ENCODE measurements around the gene CPSF6. TPM values are rescaled to one million over a fixed set of nuclear protein-coding genes. Genes with fewer than 3 reads are reported as not detected.

Gene CPSF6, protein sequence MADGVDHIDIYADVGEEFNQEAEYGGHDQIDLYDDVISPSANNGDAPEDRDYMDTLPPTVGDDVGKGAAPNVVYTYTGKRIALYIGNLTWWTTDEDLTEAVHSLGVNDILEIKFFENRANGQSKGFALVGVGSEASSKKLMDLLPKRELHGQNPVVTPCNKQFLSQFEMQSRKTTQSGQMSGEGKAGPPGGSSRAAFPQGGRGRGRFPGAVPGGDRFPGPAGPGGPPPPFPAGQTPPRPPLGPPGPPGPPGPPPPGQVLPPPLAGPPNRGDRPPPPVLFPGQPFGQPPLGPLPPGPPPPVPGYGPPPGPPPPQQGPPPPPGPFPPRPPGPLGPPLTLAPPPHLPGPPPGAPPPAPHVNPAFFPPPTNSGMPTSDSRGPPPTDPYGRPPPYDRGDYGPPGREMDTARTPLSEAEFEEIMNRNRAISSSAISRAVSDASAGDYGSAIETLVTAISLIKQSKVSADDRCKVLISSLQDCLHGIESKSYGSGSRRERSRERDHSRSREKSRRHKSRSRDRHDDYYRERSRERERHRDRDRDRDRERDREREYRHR
- total RNA-seq (2021; ENCODE audit: unreplicated experiment) = 88.4 TPM
- 36.5 and 53.4 TPM in 2 replicates for polyA plus RNA-seq (2012)
- percentile 98 among the genes with signal in this experiment for Bru-seq, nascent RNA
- BruChase-seq, experiment 1, labeled RNA remaining after a 6-hour chase = percentile 96 among the genes with signal in this experiment
- percentile 98 among the genes with signal in this experiment for BruChase-seq, experiment 2, labeled RNA remaining after a 2-hour chase
- long read RNA-seq, full-length matches to known transcripts = 107 of 192 reads
- long read RNA-seq, partial matches to known transcripts = 37 of 192 reads
- long read RNA-seq, other reads (novel, unspliced or antisense) = 48 of 192 reads

DNA sequence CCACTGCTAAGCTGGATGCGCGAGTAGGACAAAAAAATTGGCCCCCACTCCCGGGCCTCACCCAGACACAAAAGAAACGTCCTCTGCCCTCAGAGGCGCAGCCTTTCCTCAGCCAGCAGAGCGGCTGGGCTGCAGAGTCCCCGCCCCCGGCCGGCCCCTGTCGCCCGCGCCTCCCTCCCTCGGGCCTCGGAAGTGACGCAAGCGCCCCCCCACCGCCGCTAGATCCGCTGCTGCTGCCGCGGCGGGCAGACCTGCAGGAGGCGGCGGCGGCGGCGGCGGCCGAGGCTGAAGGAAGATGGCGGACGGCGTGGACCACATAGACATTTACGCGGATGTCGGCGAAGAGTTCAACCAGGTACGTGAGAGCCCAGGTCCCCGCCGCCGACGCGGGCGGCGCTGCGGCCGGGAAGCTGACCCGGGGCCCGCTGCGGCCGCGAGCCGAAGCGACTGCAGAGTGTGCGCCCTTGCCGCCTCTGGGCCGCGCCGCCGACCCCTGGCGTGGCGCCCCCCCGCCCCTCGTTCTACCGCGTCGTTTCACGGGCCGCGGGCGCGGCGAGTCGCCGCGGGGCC is at the start of gene CPSF6:
TSS of gene CPSF6 (plus strand) at position 218 of the 570 bp plus-strand sequence. CDS start at position 296, 78 bp downstream.
- peaks cover 50% of the 10 kb centered on the region for H3K79me2 ChIP-seq (ENCODE audit: insufficient read depth, low read length)

More for the DNA sequence above, at the start of gene CPSF6:
- peak within 1 kb of the TSS; percentile 95 for H2AFZ ChIP-seq (ENCODE audit: low read depth, low read length, poor library complexity, severe bottlenecking)
- BruUV-seq (replicated peaks) = no TSS peak
- ChIA-PET CTCF (no interaction called here), RAD21 (ENCODE audit: low non-redundant PET in 1 of 2, low total read pairs in 2 of 2, uncharacterized antibody in 2 of 2, unreplicated experiment in 2 of 2) (no interaction called here), POLR2A (no interaction called here)
- TF ChIP-seq FOSL1 (IDR thresholded peaks at IDR 0.05; ENCODE audit: low read depth) (no peak), YY1 (IDR thresholded peaks at IDR 0.05; ENCODE audit: extremely low read depth, insufficient replicate concordance, low read depth, low read length) (peak; percentile 87), POLR2AphosphoS5 (IDR thresholded peaks at IDR 0.05; ENCODE audit: low read depth, low read length) (peak; percentile 97), CBX3 (IDR thresholded peaks at IDR 0.05; ENCODE audit: low read depth) (peak; percentile 10; the same call in 1 of the 2 replicates), POLR2A (IDR thresholded peaks at IDR 0.05; ENCODE audit: borderline replicate concordance, extremely low read depth, insufficient read depth, insufficient read length) (peak; percentile 85), ZFX (IDR thresholded peaks at IDR 0.05) (peak; percentile 99; the same call in 1 of the 2 replicates), SP1 (IDR thresholded peaks at IDR 0.05; ENCODE audit: low read depth) (peak; percentile 31), EGR1 (IDR thresholded peaks at IDR 0.05; ENCODE audit: low read depth) (peak; percentile 61; the same call in 1 of the 2 replicates), ZNF274 (IDR thresholded peaks at IDR 0.05; ENCODE audit: low read depth, low read length) (no peak), CEBPB (IDR thresholded peaks at IDR 0.05; ENCODE audit: low read depth) (peak; percentile 64; the same call in 1 of the 2 replicates), EZH2 (IDR thresholded peaks at IDR 0.05) (no peak), RAD21 (IDR thresholded peaks at IDR 0.05; ENCODE audit: low read depth) (no peak), SIN3A (IDR thresholded peaks at IDR 0.05; ENCODE audit: low read depth) (peak; percentile 65; the same call in 1 of the 2 replicates)
- TF ChIP-seq, protein P1, sequence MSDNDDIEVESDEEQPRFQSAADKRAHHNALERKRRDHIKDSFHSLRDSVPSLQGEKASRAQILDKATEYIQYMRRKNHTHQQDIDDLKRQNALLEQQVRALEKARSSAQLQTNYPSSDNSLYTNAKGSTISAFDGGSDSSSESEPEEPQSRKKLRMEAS (IDR thresholded peaks at IDR 0.05) = peak; percentile 75
- TF ChIP-seq, protein P2, sequence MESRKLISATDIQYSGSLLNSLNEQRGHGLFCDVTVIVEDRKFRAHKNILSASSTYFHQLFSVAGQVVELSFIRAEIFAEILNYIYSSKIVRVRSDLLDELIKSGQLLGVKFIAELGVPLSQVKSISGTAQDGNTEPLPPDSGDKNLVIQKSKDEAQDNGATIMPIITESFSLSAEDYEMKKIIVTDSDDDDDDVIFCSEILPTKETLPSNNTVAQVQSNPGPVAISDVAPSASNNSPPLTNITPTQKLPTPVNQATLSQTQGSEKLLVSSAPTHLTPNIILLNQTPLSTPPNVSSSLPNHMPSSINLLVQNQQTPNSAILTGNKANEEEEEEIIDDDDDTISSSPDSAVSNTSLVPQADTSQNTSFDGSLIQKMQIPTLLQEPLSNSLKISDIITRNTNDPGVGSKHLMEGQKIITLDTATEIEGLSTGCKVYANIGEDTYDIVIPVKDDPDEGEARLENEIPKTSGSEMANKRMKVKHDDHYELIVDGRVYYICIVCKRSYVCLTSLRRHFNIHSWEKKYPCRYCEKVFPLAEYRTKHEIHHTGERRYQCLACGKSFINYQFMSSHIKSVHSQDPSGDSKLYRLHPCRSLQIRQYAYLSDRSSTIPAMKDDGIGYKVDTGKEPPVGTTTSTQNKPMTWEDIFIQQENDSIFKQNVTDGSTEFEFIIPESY (IDR thresholded peaks at IDR 0.05; ENCODE audit: extremely low read depth, insufficient replicate concordance, low read length) = peak; percentile 21
- DNase-seq (ENCODE audit: low read depth, low spot score) (peak; percentile 72), ATAC-seq (peak; percentile 94)
- H3K9me2 ChIP-seq (ENCODE audit: insufficient read depth) = no peaks in the 10 kb centered on the region
- H3K27me3 ChIP-seq (ENCODE audit: insufficient read depth, low read length) = no peaks in the 10 kb centered on the region
- peaks cover 7 to 33% of the 10 kb centered on the region in 2 experiments; a peak in 3 of 4 replicates for H3K4me1 ChIP-seq (ENCODE audit: control insufficient read depth in 1 of 2, insufficient read depth in 2 of 2, low read length in 2 of 2)
- H3K4me2 ChIP-seq (ENCODE audit: low read length) = peak within 1 kb of the TSS; percentile 79
- peak within 1 kb of the TSS; percentile 65 to 98 for H3K4me3 ChIP-seq (replicated peaks in 1 of 2; ENCODE audit: low read depth in 1 of 2, low read length in 2 of 2)
- H3K9ac ChIP-seq (ENCODE audit: low read length) = peak within 1 kb of the TSS; percentile 98
- H3K36me3 ChIP-seq (ENCODE audit: control insufficient read depth in 1 of 2, insufficient read depth in 2 of 2, low read length in 2 of 2) = no peaks in the 10 kb centered on the region; a peak in 1 of 4 replicates
- H3K27ac ChIP-seq (ENCODE audit: low read depth, low read length) = peak within 1 kb of the TSS; percentile 90
- intact Hi-C loops (cut with micrococcal nuclease) = no loop called here
- H3K9me3 ChIP-seq (ENCODE audit: control insufficient read depth in 1 of 2, insufficient read depth in 1 of 2, low read depth in 1 of 2, low read length in 2 of 2) = no peaks in the 10 kb centered on the region
- peaks cover 20% of the 10 kb centered on the region; the same call in 1 of the 2 replicates for H4K20me1 ChIP-seq (ENCODE audit: insufficient read depth)
